Omental fat pad (tissue), 4 donors: ENCODE results near the gene AGAP2. TPM values are rescaled to one million over a fixed set of nuclear protein-coding genes. Genes with fewer than 3 reads are reported as not detected.

Experiments
- ATAC-seq: fragments of 150-250 bp; one replicate; pipeline ENCODE4 v1.9.1; 2016; ENCODE audit warnings: mild to moderate bottlenecking, moderate library complexity; ENCODE audit not compliant: low FRiP score
- DNase-seq: peaks from one replicate; pipeline ENCODE4 v3.0.0-alpha.2; 2019; ENCODE audit warnings: low spot score
- CTCF ChIP-seq, 3 donors: fragments of 450-650 bp; IDR thresholded peaks; one replicate each; pipeline ENCODE4 v1.5.1; 2016 to 2017; ENCODE audit warnings: antibody characterized with exemption in 3 of 3, mild to moderate bottlenecking in 3 of 3, moderate library complexity in 2 of 3
- total RNA-seq, 4 donors: library from RNA; depleted of rRNA; stranded (reverse); fragments of >200 nt; gene quantifications; one replicate each; pipeline ENCODE4 v1.1.0, GENCODE V29; 2016

The AGAP2 gene
- total RNA-seq, 4 donors from 2014 or later: 1.2 to 7.1 (median 1.9) TPM

- TF ChIP-seq CTCF (IDR thresholded peaks at IDR 0.05): no peak
- ATAC-seq: no peak
- no peak for DNase-seq
Measured at GRCh38 chr12:57735198-57735855, 3.2 kb downstream of the AGAP2 start.

DNA sequence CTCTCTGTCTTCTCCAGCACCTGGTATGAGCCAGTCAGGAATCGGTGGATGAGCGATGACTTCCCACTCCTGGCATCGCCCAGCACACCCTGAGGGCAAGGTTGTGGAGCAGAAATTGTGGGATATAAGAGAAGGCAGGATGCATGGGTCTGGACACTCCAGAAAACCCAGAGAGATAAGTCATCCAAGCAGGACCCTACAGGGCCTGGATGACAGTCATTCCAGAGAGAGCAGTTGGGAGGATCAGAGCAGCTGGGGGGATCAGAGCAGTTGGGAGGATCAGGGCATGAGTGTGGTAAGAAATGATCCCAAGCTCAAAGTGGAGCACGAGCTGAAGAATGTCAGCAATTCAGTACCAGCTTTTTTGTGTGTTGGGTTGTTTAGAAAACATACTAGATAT lies 4.0 kb downstream of the AGAP2 start:
- ATAC-seq (no peak), DNase-seq (no peak)
- TF ChIP-seq CTCF (IDR thresholded peaks at IDR 0.05): no peak

DNA sequence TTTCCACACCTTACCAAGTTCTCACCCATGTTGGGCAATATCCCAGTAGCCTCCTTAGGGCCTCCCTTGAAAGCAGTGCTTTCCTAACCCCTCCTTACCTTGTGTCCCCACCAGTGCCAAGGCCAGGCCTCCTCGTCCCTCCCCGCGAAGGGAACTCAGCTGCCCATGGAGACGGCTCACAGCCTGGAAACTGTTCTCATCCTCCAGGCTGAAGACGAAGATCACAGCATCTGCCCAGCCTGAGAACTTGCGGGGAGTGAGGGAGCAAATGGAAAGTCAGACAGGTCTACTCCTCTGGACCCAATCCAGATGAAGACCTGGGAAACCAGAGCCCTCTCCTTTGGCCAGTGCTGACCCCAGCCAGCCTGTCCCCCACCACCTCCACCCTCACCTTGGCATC lies 4.6 kb downstream of the AGAP2 start:
- no peak for DNase-seq
- ATAC-seq: no peak
- TF ChIP-seq CTCF (IDR thresholded peaks at IDR 0.05): no peak

GRCh38 chr12:57732726-57733593 lies 5.6 kb downstream of the AGAP2 start:
- ATAC-seq (no peak), DNase-seq (no peak)
- no peak for TF ChIP-seq CTCF (IDR thresholded peaks at IDR 0.05)

DNA sequence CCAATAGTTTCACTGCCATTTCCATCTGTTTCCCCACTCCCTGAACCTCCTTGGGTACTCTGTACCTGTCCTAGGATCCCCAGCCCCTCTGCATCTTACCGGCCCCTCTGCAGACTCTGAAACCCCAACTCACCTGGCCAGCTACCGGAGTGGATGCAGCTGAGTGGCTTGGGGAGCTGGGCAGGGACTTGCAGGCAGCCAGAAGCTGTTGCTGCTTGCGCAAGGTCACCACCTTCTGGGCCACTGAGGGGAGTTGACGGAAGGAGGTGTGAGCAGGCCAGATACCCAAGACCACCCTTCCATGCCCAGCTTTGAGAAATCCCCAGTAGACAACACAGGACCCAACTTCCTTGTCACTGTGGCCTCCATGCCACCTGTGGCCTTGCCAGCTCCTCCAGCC lies 6.3 kb downstream of the AGAP2 start:
- ATAC-seq (no peak), DNase-seq (no peak)
- TF ChIP-seq CTCF (IDR thresholded peaks at IDR 0.05): no peak

DNA sequence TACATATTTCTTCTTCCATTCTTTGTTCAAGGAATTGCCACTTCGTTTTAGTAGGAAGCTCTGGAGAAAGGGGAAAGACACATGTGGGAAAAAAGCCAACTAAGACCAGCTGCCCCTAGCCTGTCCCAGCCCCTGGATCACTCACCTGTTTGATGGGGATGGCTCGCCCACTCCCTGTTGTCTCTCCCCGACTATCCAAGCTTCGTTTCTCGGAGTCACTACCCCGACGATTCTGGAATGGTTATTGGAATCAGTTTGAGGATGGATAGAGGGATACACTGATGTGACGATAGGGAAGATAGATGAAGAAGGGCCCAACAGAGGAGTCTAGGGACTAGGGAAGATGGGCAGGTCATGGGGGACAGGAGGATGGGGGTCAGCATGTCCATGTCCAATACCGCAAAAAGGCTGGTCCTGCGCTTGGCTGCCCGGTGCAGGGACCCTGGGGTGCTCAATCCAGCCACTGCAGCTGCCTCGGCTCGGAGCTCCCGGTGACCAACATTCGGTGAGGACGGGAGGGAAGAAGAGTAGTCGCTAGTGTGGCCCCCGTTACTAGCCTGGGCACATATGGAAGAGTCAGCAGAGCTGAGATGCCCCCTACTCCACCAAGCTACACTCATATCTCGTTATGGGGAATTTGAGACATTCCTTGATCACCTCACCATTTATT lies 7.0 kb downstream of the AGAP2 start:
- no peak for ATAC-seq
- TF ChIP-seq CTCF (IDR thresholded peaks at IDR 0.05): no peak
- DNase-seq: no peak
